Brain pericyte (primary cell): Measurements from ENCODE around the gene CSAD.

Experiments
- DNase-seq: peaks from one replicate; pipeline ENCODE4 v3.0.0-alpha.2; 2012; ENCODE audit warnings: low read depth, low spot score

Gene CSAD, protein sequence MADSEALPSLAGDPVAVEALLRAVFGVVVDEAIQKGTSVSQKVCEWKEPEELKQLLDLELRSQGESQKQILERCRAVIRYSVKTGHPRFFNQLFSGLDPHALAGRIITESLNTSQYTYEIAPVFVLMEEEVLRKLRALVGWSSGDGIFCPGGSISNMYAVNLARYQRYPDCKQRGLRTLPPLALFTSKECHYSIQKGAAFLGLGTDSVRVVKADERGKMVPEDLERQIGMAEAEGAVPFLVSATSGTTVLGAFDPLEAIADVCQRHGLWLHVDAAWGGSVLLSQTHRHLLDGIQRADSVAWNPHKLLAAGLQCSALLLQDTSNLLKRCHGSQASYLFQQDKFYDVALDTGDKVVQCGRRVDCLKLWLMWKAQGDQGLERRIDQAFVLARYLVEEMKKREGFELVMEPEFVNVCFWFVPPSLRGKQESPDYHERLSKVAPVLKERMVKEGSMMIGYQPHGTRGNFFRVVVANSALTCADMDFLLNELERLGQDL

GRCh38 chr12:53180220-53180930 is at the start of gene CSAD, which contains the start of gene ZNF740:
TSS of gene CSAD (minus strand) at chr12:53180925. CDS start at chr12:53173470, 7,455 bp downstream.
TSS of gene ZNF740 (plus strand) at chr12:53180722. CDS start at chr12:53181984, 1,262 bp downstream.
- DNase-seq: peak; percentile 90

GRCh38 chr12:53230108-53230845 is 49.6 kb upstream of the CSAD start:
- DNase-seq: no peak

DNA sequence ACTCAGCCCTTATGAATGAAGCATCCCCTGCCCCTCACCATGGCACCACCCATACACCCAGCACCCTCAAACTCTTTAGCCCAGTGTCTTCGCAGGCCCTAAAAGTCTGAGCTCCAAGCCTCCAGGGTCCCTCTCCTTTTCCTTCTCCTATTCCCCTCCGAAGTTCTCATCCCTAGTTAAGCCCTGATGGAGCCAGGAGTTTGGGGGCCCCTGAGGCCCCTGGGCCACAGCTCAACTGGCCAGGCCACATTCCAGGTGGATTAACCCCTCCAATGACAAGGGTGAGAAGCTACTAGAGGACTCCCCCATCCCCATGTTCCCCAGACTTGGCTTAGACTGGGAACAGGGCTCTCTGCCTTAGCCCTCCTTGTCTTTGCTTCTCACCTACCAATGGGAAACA is 48.7 kb upstream of the CSAD start:
- DNase-seq: no peak

GRCh38 chr12:53227836-53228235 is 47.1 kb upstream of the CSAD start:
- no peak for DNase-seq

DNA sequence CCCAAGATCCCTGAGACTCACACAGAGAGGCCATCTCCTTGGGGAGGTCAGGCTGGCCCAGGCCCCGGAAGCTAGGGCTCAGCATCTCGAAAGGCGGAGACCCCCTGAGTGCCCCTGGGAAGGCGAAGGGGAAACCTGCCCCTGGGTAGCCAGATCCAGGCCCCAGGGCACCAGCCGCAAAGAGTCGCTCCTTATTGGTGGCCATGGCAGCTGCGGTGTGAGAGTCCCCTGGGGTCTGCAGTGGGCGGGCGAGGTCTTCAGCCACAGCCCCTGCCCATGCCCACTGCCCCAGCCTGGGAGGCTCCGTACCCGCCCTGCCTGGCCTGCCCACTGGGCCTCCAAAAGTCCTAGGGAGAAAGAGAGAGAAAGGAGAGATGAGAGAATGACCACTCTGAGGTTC is 46.6 kb upstream of the CSAD start:
- DNase-seq: no peak

DNA sequence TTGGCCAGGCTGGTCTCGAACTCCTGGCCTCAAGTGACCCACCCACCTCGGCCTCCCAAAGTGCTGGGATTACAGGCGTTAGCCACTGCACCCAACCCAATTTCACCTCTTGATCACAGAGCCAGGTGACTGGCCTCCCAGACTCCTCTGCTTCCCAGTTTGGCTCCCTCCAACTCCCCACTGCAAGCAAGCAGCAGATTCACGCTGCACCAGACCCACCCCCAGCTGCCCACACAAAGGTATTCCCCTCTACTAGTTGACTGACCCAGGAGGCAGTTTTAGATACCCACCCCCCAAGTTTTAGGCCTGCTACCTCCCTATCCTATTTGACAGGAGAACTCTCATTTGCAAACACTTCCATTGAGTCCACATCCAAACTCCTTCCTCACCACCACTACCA is 46.1 kb upstream of the CSAD start:
- DNase-seq: no peak

DNA sequence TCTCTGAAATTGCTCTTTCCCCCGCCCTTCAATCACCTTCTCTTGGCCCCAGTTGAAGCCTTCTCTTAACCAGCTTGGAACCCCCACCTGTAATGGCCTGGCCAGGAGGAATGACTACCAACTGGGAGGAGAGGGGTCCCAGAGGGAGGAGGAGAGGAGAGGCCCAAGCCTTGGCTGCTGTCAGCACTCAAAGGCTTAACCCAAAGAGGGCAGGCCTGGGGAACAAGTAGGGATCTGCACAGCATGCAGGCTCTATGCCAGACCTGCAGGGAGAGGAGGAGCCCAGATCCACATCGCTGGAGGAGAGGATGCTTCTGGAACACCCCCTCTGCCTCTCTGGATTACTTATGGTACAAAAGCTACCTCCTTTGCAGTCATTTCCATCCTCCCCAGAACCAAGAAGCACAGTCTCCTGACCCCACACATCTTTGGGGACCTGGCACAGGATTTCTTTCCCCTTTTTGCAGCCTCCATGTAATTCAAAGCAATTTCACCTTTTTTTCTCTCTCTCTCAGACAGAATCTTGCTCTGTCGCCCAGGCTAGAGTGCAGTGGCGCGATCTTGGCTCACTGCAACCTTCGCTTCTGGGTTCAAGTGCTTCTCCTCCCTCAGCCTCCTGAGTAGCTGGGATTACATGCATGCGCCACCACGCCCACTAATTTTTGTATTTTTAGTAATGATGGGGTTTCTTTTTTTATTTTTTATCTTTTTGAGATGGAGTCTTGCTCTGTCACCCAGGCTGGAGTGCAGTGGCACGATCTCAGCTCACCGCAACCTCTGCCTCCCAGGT is 45.1 kb upstream of the CSAD start:
- no peak for DNase-seq

GRCh38 chr12:53224897-53225634 is 44.3 kb upstream of the CSAD start:
- no peak for DNase-seq

GRCh38 chr12:53224061-53224896 is 43.6 kb upstream of the CSAD start:
- DNase-seq: no peak

DNA sequence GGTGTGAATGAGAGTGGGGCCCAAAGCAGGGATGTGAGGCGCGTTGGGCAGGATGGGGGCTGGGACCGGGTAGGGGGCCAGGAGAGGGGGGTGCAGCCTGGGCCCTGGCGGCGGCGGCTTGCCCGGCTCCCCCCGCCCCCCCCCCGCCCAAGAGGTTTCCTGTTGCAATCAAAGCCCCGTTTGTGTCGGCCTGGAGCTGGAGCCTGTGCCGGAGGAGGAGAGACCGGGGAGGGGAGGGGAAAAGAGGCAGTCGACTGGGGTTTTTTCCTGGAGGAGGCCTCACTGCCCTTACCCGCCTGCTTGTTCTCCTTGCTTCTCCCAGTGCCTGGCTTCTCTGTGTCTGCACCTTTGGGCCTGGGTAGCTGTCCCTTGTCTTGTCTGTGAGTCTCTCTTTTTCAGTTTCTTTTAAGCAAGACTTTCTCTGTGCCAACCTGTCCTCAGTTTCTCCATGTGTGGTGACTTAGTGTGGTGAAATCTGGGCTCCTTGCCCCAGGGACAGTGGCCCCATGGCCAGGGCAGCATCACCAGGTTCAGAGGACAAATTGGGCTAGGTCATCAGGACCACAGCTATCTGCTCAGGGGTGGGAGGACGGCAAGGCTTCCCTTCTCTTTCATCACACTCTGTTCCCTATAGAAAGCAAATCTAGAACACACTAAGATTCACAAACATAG is 42.8 kb upstream of the CSAD start:
- DNase-seq: no peak

DNA sequence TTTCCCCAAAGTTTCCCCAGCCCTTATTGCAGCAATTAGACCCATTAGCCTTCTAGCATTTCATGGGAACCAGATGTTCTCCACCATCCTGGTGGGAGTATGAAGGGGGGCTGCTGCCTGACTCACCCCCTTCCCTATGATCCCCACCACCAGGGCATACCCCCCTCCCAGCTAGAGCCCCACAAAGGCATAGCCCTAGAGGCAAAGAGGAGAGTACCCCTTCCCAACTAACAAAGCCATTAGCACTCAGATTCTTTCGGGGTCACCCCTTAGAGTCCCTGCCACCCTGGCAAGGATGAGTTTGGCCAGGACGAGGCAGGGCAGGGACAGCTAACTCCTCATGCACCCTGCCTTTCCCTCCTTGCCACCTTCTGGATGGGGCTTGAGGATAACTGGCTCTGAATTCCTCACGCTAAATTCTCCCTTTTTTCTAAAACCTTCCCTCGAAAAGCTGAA is 42.1 kb upstream of the CSAD start:
- DNase-seq: no peak

DNA sequence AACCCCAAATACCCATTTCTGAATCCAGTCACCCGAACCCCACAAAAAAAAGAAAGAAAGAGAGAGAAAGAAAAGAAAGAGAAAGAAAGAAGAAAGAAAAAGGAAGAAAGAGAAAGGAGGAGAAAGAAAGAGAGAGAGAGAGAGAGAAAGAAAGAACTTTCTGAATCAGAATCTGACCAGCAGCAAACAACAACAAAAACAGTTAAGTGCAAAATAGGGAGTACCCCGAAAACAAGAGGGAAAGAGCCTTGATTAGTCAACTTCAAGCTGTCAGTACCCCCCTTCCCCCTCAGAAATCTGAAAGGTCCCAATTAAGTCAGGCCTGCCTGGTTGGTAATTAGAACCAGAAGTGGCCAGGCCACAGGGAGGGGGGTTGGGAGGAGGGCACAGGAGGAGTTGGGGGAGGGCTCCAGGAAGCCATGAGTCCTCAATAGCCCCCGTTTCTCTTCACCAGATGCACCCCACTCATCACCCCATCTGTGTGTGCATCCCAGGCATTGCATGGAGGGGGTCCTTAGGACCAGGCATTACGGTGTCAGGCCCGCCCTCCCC is 41.5 kb upstream of the CSAD start:
- no peak for DNase-seq

DNA sequence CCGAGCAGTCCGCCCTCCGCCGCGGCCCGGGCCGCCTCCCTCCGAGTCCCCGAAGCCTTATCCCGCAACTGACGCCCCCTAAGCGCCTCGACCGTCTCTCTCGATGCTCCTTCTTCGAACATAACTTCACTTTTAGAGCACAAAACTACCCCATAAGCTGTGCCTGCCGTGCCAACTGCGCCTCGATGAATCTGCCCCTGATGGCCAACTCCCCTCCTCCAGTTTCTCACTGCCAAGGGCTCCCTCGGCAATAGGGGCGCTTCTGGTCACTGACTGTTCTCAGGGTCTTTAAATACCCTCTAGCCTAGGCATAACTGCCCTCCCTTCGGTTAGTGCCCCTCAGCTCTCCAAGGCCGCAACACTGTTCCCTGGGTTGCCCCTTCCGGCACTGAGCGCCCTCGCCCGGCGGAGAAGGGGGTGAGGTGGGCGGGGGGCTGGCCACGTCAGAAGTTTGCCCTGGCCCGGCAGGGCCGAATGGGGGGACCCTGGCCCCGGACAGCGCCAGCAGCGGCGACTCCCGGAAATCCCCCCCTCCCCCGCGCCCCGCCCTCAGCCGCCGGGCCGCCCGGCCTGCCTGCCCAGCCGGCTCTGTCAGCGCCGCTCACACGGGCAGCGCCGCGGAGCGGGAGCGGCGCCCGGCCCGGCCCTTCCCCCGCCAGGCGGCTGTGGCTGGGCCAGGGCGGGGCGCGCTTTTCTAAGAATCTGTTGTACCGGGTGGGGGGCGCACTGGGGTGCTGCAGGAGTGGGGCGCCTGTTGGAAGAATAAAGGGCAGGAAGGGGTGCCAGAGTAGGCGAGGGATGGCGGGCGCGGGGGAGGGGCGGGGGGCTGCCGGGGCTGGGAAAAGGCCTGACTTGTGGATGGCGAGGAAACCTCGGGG is 40.7 kb upstream of the CSAD start:
- DNase-seq: no peak

DNA sequence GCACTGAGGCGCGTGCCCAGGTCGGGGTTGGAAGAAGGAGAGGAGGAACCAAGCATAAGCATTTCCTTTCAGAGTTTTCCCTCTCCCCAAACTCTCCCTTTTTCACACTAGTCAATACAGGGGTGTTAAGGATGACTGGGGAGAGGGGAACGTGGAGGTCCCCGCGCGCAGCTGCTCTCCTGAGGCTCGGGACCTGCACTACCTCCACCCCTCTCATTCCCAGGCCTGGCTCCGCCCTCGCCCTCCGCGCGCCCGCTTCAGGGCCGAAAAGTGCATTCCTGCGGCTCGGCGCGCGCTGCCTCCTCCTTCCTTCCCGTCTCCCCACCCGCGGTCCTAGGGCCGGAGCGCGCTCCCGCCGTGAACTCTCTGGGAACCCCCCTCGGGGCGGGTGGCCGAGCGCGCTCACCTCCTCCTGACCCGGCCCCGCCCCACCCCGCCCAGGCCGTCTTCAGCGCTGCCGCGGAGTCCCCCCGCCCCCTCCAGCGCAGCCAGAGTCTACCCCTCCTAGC is 40.0 kb upstream of the CSAD start:
- DNase-seq: peak; percentile 45

- no peak for DNase-seq
Observed at GRCh38 chr12:53219956-53220693, 39.4 kb upstream of the CSAD start.

DNA sequence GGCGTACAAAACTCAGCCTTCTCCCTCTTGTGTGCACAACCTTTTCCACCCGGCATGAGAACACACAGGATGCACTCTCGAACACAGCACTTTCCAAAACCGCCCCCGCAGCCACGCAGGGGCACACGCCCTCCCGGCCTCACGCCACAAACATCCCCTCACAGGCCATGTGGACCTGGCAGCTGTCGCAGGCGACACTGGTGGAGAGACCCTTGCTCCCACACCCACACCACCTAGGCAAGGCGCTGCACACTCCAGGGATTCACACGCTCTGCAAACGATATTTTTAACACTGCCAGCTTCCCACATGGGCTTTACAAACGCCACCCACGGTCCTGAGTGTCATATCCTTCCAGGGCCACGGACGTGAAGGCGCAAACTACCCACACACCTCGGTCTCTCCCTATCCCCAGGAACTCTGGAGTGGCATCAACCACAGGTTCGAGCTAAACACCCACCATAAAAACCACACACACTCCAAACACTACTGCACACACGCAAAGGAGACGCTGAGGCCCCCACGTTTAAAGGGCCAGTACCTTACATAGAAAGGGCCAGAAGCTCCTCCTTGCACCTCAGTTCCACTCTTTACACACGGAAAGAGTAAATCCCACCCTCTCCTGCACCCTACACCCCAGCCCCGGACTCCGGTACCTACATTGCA is 38.7 kb upstream of the CSAD start:
- no peak for DNase-seq
